GM12878 (cell line): ENCODE results near the gene HSF5. TPM values are rescaled to one million over a fixed set of nuclear protein-coding genes. Genes with fewer than 3 reads are reported as not detected.

Experiments
- ATAC-seq: fragments of 200-7000 bp; cut with Tn5 transposase; 3 replicates; pipeline ENCODE4 v1.9.1; 2020; ENCODE audit warnings: mild to moderate bottlenecking, moderate library complexity
- BruUV-seq: library from RNA; stranded (reverse); fragments of 400-500 nt; replicated peaks from 2 replicates; lab custom pipeline; 2021; lab: Mats Ljungman, UMichigan
- CTCF ChIA-PET: fragments of 300-600 bp; sonication (Branson Sonifier 250); formaldehyde crosslinking; extraction: SDS; loops from one replicate; lab custom pipeline; 2021; ENCODE audit warnings: inconsistent platforms; lab: Yijun Ruan, JAX
- POLR2A ChIA-PET: fragments of 350-600 bp; formaldehyde crosslinking; extraction: SDS; loops from one replicate; lab custom pipeline; 2021; ENCODE audit warnings: inconsistent platforms; lab: Charles Lee
- RAD21 ChIA-PET: fragments of 300-600 bp; sonication (Branson Sonifier 250); formaldehyde crosslinking; loops from one replicate; lab custom pipeline; 2023; ENCODE audit warnings: antibody characterized with exemption; ENCODE audit not compliant: unreplicated experiment; lab: Charles Lee
- SMC1A ChIA-PET: fragments of 300-600 bp; sonication (Branson Sonifier 250); formaldehyde crosslinking; loops from one replicate; lab custom pipeline; 2023; ENCODE audit not compliant: unreplicated experiment, uncharacterized antibody; lab: Charles Lee
- DNase-seq: peaks from one replicate; pipeline ENCODE4 v3.0.0-alpha.2; 2011; ENCODE audit warnings: low read depth, low spot score
- FAIRE-seq: peaks from 3 replicates; lab custom pipeline; 2011; peaks lifted over from hg19 to GRCh38; lab: Jason Lieb, UNC
- H2AFZ ChIP-seq: 2 replicates; pipeline ENCODE4 v1.6.0; 2011; ENCODE audit warnings: low read depth, low read length, control low read depth; ENCODE audit not compliant: control insufficient read depth
- H3K27ac ChIP-seq: 2 replicates; pipeline ENCODE4 v1.5.1; 2011; ENCODE audit warnings: control low read depth; ENCODE audit not compliant: control insufficient read depth, insufficient read depth
- H3K27me3 ChIP-seq, 2 experiments: replicated peaks in 1 of 2; 2 replicates each; pipeline versions ENCODE4 v1.6.0 to v1.6.1; 2011; ENCODE audit warnings: low read length in 1 of 2; ENCODE audit not compliant: control insufficient read depth in 2 of 2, insufficient read depth in 2 of 2
- H3K36me3 ChIP-seq, 2 experiments: 2 replicates each; pipeline ENCODE4 v1.5.1; 2011; ENCODE audit warnings: low read length in 1 of 2; ENCODE audit not compliant: control insufficient read depth in 2 of 2, insufficient read depth in 2 of 2
- H3K4me1 ChIP-seq: 2 replicates; pipeline ENCODE4 v1.6.1; 2011; ENCODE audit warnings: mild to moderate bottlenecking, low read length, moderate library complexity, mixed read lengths; ENCODE audit not compliant: control insufficient read depth, insufficient read depth
- H3K4me2 ChIP-seq: 2 replicates; pipeline ENCODE4 v1.6.0; 2011; ENCODE audit warnings: control low read depth; ENCODE audit not compliant: control insufficient read depth, insufficient read depth
- H3K4me3 ChIP-seq: fragments of 200-600 bp; sonication (generic); 2 replicates; pipeline ENCODE4 v1.5.1; 2016
- H3K79me2 ChIP-seq: 2 replicates; pipeline ENCODE4 v1.6.0; 2011; ENCODE audit warnings: low read length; ENCODE audit not compliant: control insufficient read depth, insufficient read depth
- H3K9ac ChIP-seq: 2 replicates; pipeline ENCODE4 v1.8.0; 2011; ENCODE audit warnings: low read length, control low read depth, mixed read lengths; ENCODE audit not compliant: control insufficient read depth, insufficient read depth
- H3K9me3 ChIP-seq: replicated peaks from 3 replicates; pipeline ENCODE4 v1.5.1; 2011; ENCODE audit warnings: mild to moderate bottlenecking, low read length; ENCODE audit not compliant: control insufficient read depth, insufficient read depth
- H4K20me1 ChIP-seq: 2 replicates; pipeline ENCODE4 v1.6.0; 2011; ENCODE audit not compliant: control insufficient read depth, insufficient read depth
- MXI1 ChIP-seq: fragments of 150-350 bp; IDR thresholded peaks from 2 replicates; pipeline ENCODE4 v1.6.1; 2011; ENCODE audit warnings: low read depth, mild to moderate bottlenecking, inconsistent platforms, low read length, improper control_type of control experiment
- NKRF ChIP-seq: fragments of 450-650 bp; conservative IDR thresholded peaks from 2 replicates; pipeline ENCODE4 v1.6.1; 2017; ENCODE audit warnings: mild to moderate bottlenecking, moderate library complexity
- PBX3 ChIP-seq: IDR thresholded peaks from 2 replicates; pipeline ENCODE4 v1.6.1; 2011; ENCODE audit warnings: mild to moderate bottlenecking, low read depth, low read length, moderate library complexity; ENCODE audit not compliant: insufficient replicate concordance
- ZBTB40 ChIP-seq: fragments of 450-650 bp; IDR thresholded peaks from 2 replicates; pipeline ENCODE4 v1.6.1; 2016; ENCODE audit warnings: mild to moderate bottlenecking, moderate library complexity, borderline replicate concordance
- WGBS: methylation state at CpG from one replicate; pipeline ENCODE4 v1.1.6; 2016; ENCODE audit warnings: low lambda C conversion rate; ENCODE audit not compliant: insufficient replicate concordance, insufficient coverage; ENCODE audit errors: missing lambda C conversion rate; 5-methylcytosine and 5-hydroxymethylcytosine counted together
- in situ Hi-C: fragments of 300-500 bp; cut with MboI; formaldehyde crosslinking; loops from 9 replicates; pipeline ENCODE4 v1.14.3; 2018; ENCODE audit warnings: mixed read lengths
- intact Hi-C: fragments of 100-400 bp; cut with micrococcal nuclease; formaldehyde crosslinking; loops from one replicate; pipeline ENCODE4 v1.14.2; 2022; ENCODE audit not compliant: unreplicated experiment
- polyA plus RNA-seq, 11 experiments: library from polyadenylated mRNA; depleted of rRNA in 4 of 11; unstranded in 6 of 11; stranded (reverse) in 5 of 11; fragments of >200 nt; fragmentation: Nextera tagmentation in 4 of 11; fragmentation: Illumina TruSeq in 1 of 11; extraction: Ambion mirVana in 4 of 11; extraction: Trizol in 1 of 11; gene quantifications; 1 replicate in 1 of 11; 2 replicates in 10 of 11; pipeline versions ENCODE4 v1.2.1 to v1.2.3, GENCODE V29; 2011 to 2016; ENCODE audit warnings: inconsistent platforms in 2 of 11, missing spikeins in 2 of 11, low read depth in 1 of 11
- total RNA-seq, 4 experiments: library from RNA; depleted of rRNA in 3 of 4; stranded (reverse); fragments of >200 nt in 3 of 4; fragmentation: Illumina TruSeq in 1 of 4; extraction: Trizol in 1 of 4; gene quantifications; 2 replicates each; pipeline versions ENCODE4 v1.2.1 to v1.2.3, GENCODE V29; 2013 to 2021
- TF ChIP-seq, protein P1 (sequence below): fragments of 450-650 bp; IDR thresholded peaks from 2 replicates; pipeline ENCODE4 v1.6.1; 2016; ENCODE audit warnings: mild to moderate bottlenecking

HSF5 gene
- total and polyA plus RNA-seq, 10 of the 15 experiments (the other 5 are each of a cell fraction or from before 2014, with no cell fraction given): 0.02 to 0.18 (median 0.06) TPM; not detected in 4

DNA sequence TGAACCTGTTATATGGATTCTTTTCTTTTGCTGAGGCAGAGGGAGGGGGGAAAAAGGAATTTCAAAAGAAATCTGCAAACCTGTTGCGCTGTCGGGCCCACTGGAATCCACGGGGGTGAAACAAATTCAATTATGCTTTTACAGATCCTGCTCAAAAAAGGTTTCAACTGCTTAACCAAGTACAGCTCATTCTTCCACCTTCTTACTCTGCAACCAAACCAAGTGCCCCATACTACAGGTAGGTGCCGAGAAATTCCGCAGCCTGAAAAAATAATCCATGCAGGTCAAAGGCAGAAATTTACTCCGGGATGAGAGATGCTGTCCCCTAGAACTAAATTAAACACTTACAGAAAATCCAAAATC, 71.3 kb downstream of the HSF5 start:
- Histone ChIP-seq H3K4me2 (peak overlapping the region; percentile 40; the same call in 1 of the 2 replicates), H4K20me1 (no peaks in the 10 kb centered on the region), H3K79me2 (peaks cover 50% of the 10 kb centered on the region), H3K27ac (peak overlapping the region; percentile 70), H3K36me3 (no peaks in the 10 kb centered on the region), H3K27me3 (no peaks in the 10 kb centered on the region), H3K9ac (peak overlapping the region; percentile 45), H3K4me1 (peaks cover 5% of the 10 kb centered on the region; the same call in 1 of the 2 replicates), H3K9me3 (no peaks in the 10 kb centered on the region), H3K4me3 (peak overlapping the region; percentile 53), H2AFZ (peak overlapping the region; percentile 75)
- DNase-seq (no peak), FAIRE-seq (no peak), ATAC-seq (no peak)
- TF ChIP-seq, protein P1, sequence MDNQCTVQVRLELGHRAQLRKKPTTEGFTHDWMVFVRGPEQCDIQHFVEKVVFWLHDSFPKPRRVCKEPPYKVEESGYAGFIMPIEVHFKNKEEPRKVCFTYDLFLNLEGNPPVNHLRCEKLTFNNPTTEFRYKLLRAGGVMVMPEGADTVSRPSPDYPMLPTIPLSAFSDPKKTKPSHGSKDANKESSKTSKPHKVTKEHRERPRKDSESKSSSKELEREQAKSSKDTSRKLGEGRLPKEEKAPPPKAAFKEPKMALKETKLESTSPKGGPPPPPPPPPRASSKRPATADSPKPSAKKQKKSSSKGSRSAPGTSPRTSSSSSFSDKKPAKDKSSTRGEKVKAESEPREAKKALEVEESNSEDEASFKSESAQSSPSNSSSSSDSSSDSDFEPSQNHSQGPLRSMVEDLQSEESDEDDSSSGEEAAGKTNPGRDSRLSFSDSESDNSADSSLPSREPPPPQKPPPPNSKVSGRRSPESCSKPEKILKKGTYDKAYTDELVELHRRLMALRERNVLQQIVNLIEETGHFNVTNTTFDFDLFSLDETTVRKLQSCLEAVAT: peak; percentile 98
- TF ChIP-seq ZBTB40 (peak; percentile 57; the same call in 1 of the 2 replicates), MXI1 (0 out of 2 replicates have a peak, but pooled peaks have one; percentile 23), PBX3 (no peak), NKRF (0 out of 2 replicates have a peak, but pooled peaks have one; percentile 20)
- ChIA-PET RAD21 (interaction anchor here (0.8 to 6.6 kb wide), 20 partner anchors 9 to 217 kb away, joined by 3 to 323 read pairs (median 5); partner anchors contain the start of gene SUPT4H1), SMC1A (interaction anchor here (0.5 to 8.1 kb wide), 27 partner anchors 8 to 464 kb away, joined by 3 to 195 read pairs (median 6); partner anchors contain the start of gene SUPT4H1), CTCF (interaction anchor here (0.6 to 6.1 kb wide), 35 partner anchors 10 to 217 kb away, joined by 3 to 102 read pairs (median 7); partner anchors contain the start of genes SUPT4H1 and TSPOAP1), POLR2A (interaction anchor here (0.6 to 8.5 kb wide), 11 partner anchors 9 to 113 kb away, joined by 3 to 373 read pairs (median 5); partner anchors contain the start of gene SUPT4H1)
- 93% methylated on average over 6 of the region's 6 CpGs for WGBS
- intact Hi-C loops: loop anchor here (1.0 to 2.0 kb wide), 2 partner anchors 78 to 100 kb away; no protein-coding TSS in a partner anchor
- in situ Hi-C loops: no loop called here
- TSS peak; percentile 79 for BruUV-seq
